NCI-H128 (cell line): Measurements from ENCODE around the gene ELAC1.
"Not testable (repeated sequence)": the region's sequence is repeated elsewhere in the genome, so short reads cannot be mapped to it uniquely, and the experiment has no call there.

Source experiments
- DNase-seq: peaks from one replicate; lab custom pipeline; 2025; ENCODE audit not compliant: unreplicated experiment; lab: John Stamatoyannopoulos, UW

ELAC1 gene

DNA sequence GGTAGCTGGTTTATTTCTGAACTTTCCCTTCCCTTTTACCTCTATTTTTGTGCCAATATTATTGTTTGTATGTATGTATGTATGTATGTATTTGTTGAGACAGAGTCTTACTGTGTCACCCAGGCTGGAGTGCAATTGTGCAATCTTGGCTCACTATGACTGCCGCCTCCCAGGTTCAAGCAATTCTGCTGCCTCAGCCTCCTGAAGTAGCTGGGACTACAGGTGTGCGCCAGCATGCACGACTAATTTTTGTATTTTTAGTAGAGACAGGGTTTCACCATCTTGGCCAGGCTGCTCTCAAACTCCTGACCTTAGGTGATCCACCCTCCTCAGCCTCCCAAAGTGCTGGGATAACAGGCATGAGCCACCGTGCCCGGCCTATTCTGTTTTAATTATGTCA, 4.6 kb downstream of the ELAC1 start:
- not testable (repeated sequence) for DNase-seq

DNA sequence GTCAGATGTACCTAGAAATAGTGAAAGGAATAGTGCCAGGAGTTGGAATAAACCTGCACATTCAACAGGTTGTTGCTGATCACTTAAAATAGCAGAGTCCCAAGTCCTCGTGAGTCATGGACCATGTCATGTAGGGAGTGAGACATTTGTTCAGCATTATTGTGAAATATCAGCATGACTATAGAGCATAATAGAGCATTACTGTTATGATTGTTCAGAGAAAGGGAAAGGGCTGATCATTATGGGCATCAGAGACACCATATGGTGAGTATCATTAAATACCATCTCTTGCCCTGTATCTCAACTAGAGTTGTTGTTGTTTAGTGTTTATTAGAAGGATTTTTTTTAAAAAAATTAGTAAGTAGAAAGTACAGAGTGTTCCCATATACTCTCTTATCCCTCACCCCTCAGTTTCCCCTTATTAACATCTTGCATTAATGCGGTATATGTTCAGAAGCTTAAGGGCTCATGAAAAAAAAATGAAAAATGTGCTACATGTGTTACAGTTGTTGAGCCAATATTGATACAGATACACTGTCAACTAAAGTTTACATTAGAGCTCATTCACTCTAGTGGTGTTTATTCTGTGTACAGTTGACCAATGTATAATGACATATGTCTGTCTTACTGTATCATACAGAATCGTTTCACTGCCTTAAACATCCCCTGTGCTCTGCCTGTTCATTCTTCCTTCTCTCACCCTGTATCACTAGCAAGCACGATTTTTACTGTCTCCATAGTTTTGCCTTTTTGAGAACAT, 5.7 kb downstream of the ELAC1 start:
- DNase-seq, result no peak

DNA sequence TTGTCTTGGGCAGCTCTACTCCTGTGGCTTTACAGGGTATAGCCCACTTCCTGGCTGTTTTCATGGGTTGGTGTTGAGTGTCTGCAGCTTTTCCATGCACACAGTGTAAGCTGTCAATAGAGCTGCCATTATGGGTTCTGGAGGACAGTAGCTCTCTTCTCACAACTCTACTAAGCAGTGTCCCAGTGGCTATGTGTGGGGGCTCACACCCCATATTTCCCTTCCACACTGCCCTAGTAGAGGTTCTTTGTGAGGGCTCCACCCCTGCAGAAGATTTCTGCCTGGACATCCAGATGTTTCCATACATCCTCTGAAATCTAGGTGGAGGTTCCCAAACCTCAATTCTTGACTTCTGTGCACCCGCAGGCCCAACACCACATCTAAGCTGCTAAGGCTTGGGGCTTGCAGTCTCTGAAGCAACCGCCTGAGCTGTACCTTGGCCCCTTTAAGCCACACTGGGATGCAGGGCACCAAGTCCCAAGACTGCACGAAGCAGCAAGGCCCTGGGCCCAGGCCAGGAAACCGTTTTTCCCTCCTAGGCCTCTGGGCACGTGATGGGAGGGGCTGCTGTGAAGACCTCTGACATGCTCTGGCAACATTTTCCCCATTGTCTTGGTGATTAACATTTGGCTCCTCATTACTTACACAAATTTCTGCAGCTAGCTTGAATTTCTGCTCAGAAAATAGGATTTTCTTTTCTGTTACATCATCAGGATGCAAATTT, 9.4 kb downstream of the ELAC1 start:
- no peak for DNase-seq

DNA sequence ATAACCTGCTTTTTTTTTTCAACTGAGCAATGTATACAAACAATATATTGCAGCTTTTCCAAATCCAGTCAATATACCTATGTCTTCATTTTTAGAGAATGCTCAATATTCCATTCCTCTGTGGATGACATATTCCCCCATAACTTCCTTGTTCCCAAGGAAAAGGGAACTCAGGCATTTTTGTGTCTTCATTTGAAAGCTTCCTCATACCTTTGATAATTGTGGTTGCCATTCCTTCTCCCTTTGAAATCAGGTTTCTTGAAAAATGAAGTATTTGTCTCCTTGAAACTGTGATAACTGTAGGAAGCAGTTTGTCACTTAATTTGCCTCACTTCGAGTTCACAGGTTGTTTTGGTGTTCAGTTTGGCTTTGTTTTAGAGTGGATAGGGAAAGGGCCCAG, 13.5 kb downstream of the ELAC1 start:
- no peak for DNase-seq

DNA sequence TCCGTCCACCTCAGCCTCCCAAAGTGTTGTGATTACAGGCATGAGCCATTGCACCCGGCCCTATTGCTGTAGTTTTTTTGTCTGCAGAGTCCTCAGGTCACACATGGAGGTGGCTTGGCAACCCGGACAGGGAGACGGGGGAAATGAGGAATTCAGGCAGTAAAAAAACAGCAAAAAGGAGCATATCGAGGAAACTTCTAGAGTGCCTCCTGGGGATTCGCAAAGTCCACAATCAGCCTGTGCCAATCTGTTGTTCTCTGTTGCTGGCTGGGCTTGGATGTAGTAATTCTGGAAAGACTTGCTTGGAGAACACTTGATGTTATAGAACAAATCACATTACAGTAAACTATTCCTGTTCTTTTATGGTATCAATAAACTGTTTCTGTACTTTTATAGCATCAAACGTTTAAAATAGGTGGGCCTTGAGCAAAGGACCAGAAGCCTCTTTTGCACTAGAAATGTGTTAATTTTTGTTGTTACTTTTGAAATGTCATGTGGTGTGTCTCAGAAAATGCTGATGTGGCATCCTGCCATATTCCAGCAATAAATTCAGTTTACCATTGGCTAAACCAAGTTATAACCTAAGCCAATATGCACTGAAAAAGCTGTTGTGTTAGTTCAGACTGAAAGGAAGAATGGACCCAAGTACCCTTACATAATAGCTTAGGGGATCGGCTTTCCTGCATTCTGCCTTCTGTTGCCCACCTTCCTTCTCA, 14.4 kb downstream of the ELAC1 start:
- DNase-seq, result no peak

DNA sequence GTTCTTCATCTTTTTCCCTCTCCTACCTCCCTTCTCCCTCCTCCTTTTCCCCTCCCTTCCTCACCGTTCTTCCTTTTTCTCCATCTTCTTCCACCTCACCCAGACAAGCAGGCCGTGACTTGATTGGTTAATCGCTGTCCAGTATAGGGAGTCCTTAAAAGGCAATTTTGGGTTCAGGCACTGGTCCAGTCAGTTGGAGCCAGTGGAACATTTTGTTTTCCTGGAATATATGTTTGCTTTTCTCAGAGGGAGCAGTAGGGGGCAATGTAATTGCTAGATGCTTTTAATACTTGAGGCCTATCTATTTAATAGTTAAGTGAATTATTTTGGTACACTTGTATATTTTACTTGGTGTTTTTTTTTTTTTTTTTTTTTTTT, 15.0 kb downstream of the ELAC1 start:
- DNase-seq, result no peak

DNA sequence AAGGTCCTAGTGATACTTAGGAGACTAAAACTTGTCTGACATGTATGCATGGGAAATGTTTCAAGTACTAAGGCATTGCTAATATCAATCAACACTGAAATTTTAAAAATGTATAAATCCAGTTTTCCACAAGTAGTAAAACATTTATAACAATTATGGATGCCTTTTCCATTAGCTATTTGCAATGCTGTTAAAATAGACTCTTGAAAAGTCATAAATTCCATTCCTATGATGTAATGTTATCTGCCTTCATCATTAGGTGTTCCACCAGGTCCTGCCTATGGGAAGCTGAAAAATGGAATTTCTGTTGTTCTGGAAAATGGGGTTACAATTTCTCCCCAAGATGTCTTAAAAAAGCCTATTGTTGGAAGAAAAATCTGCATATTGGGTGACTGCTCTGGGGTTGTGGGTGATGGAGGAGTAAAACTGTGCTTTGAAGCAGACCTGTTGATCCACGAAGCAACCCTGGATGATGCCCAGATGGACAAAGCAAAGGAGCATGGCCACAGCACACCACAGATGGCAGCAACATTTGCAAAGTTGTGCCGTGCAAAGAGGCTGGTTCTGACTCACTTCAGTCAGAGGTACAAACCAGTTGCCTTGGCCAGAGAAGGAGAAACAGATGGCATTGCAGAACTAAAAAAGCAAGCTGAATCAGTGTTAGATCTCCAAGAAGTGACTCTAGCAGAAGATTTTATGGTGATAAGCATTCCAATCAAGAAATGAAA, 18.7 kb downstream of the ELAC1 start:
- no peak for DNase-seq

DNA sequence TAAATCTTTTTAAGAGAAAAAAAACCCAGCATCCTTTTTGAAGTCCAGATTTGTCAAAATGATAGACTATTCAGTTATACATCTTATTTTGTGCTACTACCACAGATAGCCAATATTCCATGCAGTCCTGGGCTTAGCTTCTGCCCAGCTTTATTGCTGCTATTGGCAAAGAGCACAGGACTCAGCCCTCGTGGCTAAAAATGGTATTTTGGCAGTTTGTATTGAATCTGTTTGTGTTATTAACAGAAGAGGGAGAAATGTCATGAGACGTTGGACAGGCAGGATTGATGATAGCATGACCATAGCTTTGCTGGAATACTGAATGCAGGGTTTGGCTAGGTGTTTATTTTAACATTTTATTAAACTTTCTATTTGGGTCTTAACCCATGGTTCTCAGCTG, 19.4 kb downstream of the ELAC1 start:
- DNase-seq, result no peak

DNA sequence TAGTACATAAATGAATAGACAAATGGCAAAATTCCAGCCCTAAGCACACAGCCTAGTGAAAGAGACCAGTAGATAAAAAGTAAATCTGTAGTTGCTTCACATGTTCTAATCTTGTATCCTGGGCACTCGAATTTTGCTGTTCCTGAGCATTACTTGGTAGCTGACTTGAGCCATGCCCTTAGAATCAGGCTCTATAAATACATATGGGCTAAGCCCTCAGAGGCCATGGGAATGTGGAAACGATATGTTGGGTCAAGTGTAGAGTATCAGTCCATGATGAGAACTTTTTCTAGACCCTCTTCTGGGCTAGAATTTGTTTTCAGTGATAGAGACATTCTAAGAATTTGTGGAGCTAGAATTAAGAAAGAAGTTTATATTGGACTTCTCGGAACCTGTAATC, 21.9 kb downstream of the ELAC1 start:
- DNase-seq, result no peak

DNA sequence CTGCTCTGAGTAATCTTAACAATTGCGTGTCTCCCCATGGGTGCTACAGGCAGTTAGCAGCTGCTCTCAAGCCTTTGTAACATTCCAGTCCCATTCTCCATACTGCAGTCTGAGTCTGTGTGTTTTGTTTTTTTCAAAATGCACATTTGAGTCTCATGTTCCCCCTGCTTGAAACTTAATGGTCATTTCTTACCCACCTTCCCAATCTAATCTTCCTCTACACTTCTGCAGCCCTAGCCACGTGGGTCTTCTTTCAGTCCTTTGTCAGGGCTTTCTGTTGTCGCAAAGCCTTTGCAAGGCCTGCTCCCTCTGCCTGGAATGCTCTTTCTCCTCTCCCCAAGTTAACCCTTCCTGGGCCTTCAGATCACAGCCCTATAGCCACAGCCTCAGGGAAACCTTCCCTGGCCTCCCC, 24.5 kb downstream of the ELAC1 start:
- DNase-seq, result no peak

DNA sequence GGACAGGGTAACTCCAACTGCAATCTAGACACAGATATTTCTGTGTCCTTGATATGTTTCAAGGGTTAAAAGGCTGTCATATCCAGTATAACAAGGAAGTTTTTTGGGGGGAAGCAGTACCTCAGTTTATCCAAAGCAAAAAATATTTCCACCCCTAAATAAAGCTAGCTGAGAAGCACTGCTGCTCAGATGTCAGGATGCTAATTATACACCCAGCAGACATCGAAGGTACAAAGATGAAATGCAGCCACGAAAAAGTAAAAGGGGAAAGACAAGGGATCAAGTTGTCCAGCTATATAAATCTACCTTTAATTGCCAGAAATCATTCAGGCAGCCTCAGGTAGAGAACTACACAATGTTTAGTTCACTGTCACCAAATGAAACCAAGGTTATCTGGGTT, 26.2 kb downstream of the ELAC1 start:
- DNase-seq, result no peak

DNA sequence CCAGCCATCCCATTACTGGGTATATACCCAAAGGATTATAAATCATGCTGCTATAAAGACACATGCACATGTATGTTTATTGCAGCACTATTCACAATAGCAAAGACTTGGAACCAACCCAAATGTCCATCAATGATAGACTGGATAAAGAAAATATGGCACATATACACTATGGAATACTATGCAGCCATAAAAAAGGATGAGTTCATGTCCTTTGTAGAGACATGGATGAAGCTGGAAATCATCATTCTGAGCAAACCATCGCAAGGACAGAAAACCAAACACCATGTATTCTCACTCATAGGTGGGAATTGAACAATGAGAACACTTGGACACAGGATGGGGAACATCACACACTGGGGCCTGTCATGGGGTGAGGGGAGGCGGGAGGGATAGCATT, 35.3 kb downstream of the ELAC1 start:
- DNase-seq, result not testable (repeated sequence)

DNA sequence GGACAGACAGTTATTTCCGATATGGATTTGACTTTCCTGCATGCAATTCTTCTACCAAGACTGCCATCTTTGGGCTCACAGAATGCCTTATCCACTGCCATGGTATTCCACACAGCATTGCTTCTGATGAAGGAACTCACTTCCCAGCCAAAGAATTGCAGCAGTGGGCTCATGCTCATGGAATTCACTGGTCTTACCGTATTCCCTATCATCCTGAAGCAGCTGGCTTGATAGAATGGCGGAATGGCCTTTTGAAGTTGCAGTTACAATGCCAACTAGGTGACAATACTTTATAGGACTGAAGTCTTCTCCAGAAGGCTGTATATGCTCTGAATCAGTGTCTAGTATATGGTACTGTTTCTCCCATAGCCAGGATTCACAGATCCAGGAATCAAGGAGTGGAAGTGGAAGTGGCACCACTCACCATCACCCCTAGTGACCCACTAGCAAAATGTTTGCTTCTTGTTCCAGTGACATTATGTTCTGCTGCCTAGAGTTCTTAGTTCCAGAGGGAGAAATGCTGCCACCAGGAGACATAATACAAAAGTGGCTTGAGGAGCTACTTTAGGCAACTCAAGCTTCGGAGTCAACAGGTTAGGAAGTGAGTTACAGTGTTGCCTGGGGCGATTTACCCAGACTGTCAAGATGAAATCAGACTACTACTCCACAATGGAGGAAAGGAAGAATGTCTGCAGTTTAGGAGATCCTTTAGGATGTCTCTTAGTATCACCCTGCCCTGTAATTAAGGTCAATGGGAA, 38.4 kb downstream of the ELAC1 start:
- no peak for DNase-seq

DNA sequence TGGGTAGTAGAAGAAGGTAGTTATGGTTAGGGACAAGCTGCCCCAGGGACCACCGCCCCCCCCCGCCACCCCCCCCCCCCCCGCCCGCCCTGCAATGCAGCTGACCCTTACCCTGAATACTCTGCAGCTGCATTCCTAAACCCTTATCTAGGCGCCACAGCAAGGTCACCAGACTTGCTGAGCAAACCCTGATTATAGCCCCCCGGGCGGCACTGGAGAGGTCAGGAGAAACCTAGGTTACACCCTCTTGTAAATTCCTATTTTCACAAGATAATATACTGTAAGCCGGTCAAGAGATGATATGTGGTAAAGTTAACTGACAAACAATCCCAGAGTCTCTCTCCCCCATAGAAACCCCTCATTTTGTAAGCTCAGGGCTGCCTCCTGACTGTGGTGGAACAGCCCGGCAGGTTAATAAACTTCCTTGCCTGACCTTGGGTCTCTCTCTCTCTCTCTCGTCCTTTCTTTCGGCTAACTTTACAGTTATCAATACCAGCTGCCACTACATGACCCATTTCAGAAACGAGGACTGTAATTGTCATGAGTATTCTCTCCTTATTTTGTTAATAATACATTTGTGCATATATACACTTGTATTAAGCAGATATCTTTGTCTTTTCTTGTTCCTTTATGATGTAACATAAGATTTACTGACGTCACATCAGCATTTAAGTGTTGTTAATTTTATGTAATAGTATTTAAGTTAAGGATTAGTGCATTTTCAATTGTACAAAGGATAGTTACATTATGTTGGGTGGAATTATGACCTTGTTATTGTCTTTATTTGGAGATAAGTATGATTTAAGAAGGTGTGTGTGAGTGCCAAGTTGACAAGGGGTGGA, 39.3 kb downstream of the ELAC1 start:
- no peak for DNase-seq

DNA sequence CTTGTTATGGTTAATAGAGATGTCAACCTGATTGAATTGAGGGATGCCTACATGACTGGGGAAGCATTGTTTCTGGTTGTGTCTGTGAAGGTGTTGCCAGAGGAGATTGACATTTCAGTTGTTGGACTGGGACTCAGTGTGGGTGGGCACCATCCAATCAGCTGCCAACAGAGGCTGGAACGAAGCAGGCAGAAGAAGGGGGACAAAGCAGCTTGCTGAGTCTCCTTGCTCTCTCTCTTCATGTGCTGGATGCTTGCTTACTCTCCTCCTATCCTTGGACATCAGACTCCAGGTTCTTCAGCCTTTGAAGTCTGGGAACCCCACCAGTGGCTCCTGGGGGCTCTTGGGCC, 39.9 kb downstream of the ELAC1 start:
- DNase-seq, result no peak

DNA sequence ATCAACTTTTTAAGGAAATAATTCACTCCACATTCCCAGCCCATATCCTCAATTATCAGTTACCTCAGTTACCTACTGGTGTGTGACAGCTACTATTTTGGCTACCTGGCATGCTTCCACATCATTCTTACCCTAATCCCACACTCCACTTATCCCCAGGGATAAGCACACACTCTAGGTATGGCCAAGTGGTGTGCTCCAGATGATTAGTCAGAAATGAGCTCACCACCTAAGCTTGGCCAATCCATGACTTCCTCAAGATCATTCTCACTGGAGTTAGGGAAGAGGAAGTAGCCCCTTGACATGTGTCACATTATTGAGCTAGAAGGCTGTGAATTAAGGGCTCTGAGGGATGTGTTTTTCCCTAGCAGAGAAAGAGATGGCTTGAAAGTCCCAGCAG, 41.2 kb downstream of the ELAC1 start:
- DNase-seq, result no peak

DNA sequence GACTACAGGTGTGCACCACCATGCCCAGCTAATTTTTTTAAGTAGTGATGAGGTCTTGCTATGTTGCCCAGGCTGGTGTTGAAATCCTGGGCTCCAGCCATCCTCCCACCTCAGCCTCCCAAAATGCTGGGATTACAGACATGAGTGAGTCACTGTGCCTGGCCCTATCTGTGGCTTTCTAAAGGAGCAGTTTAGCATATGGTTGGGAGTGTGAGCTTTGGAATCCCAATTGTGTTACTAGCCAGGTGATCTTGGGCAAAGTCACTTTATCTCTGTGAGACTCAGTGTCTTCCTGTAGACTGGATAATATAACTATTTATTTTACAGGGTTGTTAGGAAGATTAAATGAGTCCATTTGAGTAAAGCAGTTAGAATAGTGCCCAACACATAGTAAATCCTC, 42.4 kb downstream of the ELAC1 start:
- DNase-seq, result no peak

DNA sequence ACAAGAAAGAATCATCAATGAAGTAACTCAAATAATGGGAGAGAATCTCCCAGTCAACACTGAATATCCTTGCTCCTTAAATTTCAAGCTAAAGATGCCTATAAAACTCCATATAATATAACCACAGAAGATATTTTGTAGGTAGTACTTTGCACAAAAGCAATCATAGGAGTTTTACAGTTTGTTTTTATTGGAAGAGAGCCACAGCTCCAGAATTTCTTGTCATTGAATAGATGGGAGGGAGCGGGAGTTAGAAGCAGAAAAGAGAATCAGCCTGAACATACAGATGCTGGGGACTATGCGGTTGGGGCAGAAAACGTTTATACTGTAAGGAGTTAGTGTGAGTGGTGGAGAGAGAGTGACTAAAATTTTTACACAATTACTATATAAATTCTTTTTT, 43.9 kb downstream of the ELAC1 start:
- no peak for DNase-seq

DNA sequence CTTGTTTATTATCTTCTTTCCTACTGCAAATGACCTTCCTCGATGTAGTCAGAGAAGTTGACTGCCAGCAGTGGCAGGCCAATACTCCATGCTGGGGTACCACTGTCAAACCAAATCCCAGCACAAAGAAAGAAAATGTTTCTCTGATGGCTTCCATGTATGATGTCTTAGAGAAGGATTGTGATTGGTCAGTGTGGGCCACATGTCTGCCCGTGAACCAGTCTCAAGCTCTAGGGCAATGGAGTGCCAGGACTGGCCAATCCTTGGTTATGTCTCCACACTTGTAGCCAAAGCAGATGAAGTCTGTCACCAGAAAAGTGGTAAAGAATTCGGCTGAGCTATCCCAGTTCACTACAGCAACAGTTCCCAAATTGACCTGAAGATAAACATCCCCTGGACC, 44.6 kb downstream of the ELAC1 start:
- DNase-seq, result no peak

DNA sequence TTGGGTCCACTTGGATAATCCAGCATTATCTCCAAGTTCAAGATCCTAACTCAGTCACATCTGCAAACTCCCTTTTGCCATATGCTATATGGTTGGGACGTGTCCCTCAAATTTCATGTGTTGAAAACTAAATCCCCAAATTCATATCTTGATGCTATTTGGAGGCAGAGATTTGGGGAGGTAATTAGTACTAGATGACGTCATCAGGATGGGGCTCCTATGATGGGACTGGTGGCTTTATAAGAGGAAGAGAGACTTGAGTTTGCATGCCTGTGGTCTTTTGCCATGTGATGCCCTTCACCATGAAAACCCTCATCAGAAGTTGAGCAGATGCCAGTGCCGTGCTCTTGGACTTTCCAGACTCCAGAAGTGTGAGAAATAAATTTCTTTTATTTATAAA, 45.4 kb downstream of the ELAC1 start:
- no peak for DNase-seq
